Body of pancreas (tissue), 4 donors: ENCODE results near the gene PICK1.

Experiments
- CTCF ChIP-seq, 7 experiments: fragments of 450-650 bp in 4 of 7; fragments of 200-600 bp in 3 of 7; sonication (generic) in 3 of 7; IDR thresholded peaks; one replicate each; pipeline ENCODE4 v1.5.1; 2016 to 2019; ENCODE audit warnings: antibody characterized with exemption in 7 of 7
- POLR2A ChIP-seq, 3 donors: fragments of 450-650 bp; IDR thresholded peaks; one replicate each; pipeline ENCODE4 v1.6.1; 2016; ENCODE audit warnings: antibody characterized with exemption in 3 of 3, mild to moderate bottlenecking in 2 of 3

GRCh38 chr22:38112381-38112780 is 55.2 kb downstream of the PICK1 start:
- TF ChIP-seq CTCF (IDR thresholded peaks at IDR 0.05) = no peak
- no peak for TF ChIP-seq POLR2A (IDR thresholded peaks at IDR 0.05)
